Common myeloid progenitor, CD34-positive (primary cell): ENCODE data around the gene LMLN.

ENCODE experiments used
- CTCF ChIA-PET: fragments of 350-600 bp; sonication (Branson Sonifier 250); formaldehyde crosslinking; loops from one replicate; lab custom pipeline; 2021; ENCODE audit warnings: antibody characterized with exemption; lab: Charles Lee
- POLR2A ChIA-PET: fragments of 350-600 bp; sonication (Branson Sonifier 250); formaldehyde crosslinking; loops from one replicate; lab custom pipeline; 2021; ENCODE audit warnings: antibody characterized with exemption; lab: Charles Lee
- DNase-seq, 3 donors: peaks; one replicate each; pipeline versions ENCODE4 v3.0.0 to v3.0.0-alpha.2; 2013
- H3K27ac ChIP-seq, 2 experiments: 1 replicate in 1 of 2; 2 replicates in 1 of 2; pipeline ENCODE4 v1.7.0; 2013; ENCODE audit warnings: inconsistent platforms in 2 of 2, low read length in 2 of 2, mild to moderate bottlenecking in 2 of 2, low read depth in 1 of 2, moderate library complexity in 1 of 2; ENCODE audit not compliant: severe bottlenecking in 2 of 2, insufficient read depth in 1 of 2, poor library complexity in 1 of 2
- H3K27me3 ChIP-seq, 5 experiments: replicated peaks in 2 of 5; 1 replicate in 3 of 5; 2 replicates in 2 of 5; pipeline versions ENCODE4 v1.6.1 to v1.7.0; 2013; ENCODE audit warnings: low read length in 4 of 5, mild to moderate bottlenecking in 2 of 5, moderate library complexity in 2 of 5, inconsistent platforms in 1 of 5; ENCODE audit not compliant: insufficient read depth in 5 of 5, control insufficient read depth in 4 of 5
- H3K36me3 ChIP-seq, 4 experiments: 1 replicate in 2 of 4; 2 replicates in 2 of 4; pipeline versions ENCODE4 v1.6.1 to v1.7.0; 2013; ENCODE audit warnings: low read length in 3 of 4, control low read depth in 1 of 4, mild to moderate bottlenecking in 1 of 4; ENCODE audit not compliant: control insufficient read depth in 4 of 4, insufficient read depth in 4 of 4
- H3K4me1 ChIP-seq, 4 experiments: 1 replicate in 3 of 4; 2 replicates in 1 of 4; pipeline versions ENCODE4 v1.6.1 to v1.7.1; 2013; ENCODE audit warnings: low read length in 3 of 4, mild to moderate bottlenecking in 3 of 4, control low read depth in 1 of 4, inconsistent platforms in 1 of 4, moderate library complexity in 1 of 4; ENCODE audit not compliant: control insufficient read depth in 4 of 4, insufficient read depth in 4 of 4; ENCODE audit errors: control extremely low read depth in 1 of 4
- H3K4me3 ChIP-seq, 7 experiments: 1 replicate in 4 of 7; 2 replicates in 3 of 7; pipeline versions ENCODE4 v1.5.1 to v1.7.0; 2013; ENCODE audit warnings: mild to moderate bottlenecking in 7 of 7, low read length in 6 of 7, moderate library complexity in 6 of 7, inconsistent platforms in 2 of 7, low read depth in 2 of 7, control low read depth in 1 of 7; ENCODE audit not compliant: insufficient read depth in 4 of 7, control insufficient read depth in 1 of 7; ENCODE audit errors: extremely low read depth in 1 of 7
- H3K9me3 ChIP-seq, 5 experiments: 1 replicate in 4 of 5; 2 replicates in 1 of 5; pipeline versions ENCODE4 v1.6.1 to v1.7.1; 2013; ENCODE audit warnings: low read length in 4 of 5, mild to moderate bottlenecking in 2 of 5, inconsistent platforms in 1 of 5, low read depth in 1 of 5, moderate library complexity in 1 of 5; ENCODE audit not compliant: control insufficient read depth in 4 of 5, insufficient read depth in 2 of 5; ENCODE audit errors: control extremely low read depth in 1 of 5
- WGBS: methylation state at CpG from one replicate; pipeline ENCODE4 v1.1.5; 2013; ENCODE audit not compliant: insufficient coverage; 5-methylcytosine and 5-hydroxymethylcytosine counted together

The LMLN gene

GRCh38 chr3:198025644-198026043 is 65.6 kb downstream of the LMLN start:
- Histone ChIP-seq H3K9me3 (no peaks in the 10 kb centered on the region), H3K4me3 (no peak overlapping the region), H3K27ac (no peak overlapping the region), H3K36me3 (peaks cover 0 to 3% (median 1%) of the 10 kb centered on the region in 4 experiments), H3K4me1 (no peaks in the 10 kb centered on the region), H3K27me3 (no peaks in the 10 kb centered on the region)
- 100% methylated on average over 5 of the region's 8 CpGs for WGBS
- CTCF ChIA-PET, result no interaction called here
- POLR2A ChIA-PET, result no interaction called here
- DNase-seq, result no peak

GRCh38 chr3:198026620-198027019 is 66.6 kb downstream of the LMLN start:
- Histone ChIP-seq H3K9me3 (no peaks in the 10 kb centered on the region), H3K27me3 (no peaks in the 10 kb centered on the region), H3K4me3 (no peak overlapping the region), H3K4me1 (no peaks in the 10 kb centered on the region), H3K36me3 (peaks cover 0 to 3% (median 1%) of the 10 kb centered on the region in 4 experiments), H3K27ac (no peak overlapping the region)
- CTCF ChIA-PET, result interaction anchor here (1.3 kb wide), 1 partner anchor 9 kb away, joined by 3 read pairs; no protein-coding TSS in a partner anchor
- WGBS, result 100% methylated on average over 2 of the region's 5 CpGs
- POLR2A ChIA-PET, result no interaction called here
- DNase-seq, result no peak

- no peak for DNase-seq
- H3K9me3 ChIP-seq, result no peaks in the 10 kb centered on the region
- 96% methylated on average over 8 of the region's 17 CpGs for WGBS
- peaks cover 0 to 1% (median 0%) of the 10 kb centered on the region in 4 experiments for H3K4me1 ChIP-seq
- CTCF ChIA-PET, result interaction anchor here (1.3 kb wide), 1 partner anchor 9 kb away, joined by 3 read pairs; no protein-coding TSS in a partner anchor
- H3K36me3 ChIP-seq, result peaks cover 0 to 3% (median 1%) of the 10 kb centered on the region in 4 experiments
- POLR2A ChIA-PET, result no interaction called here
- no peak overlapping the region for H3K27ac ChIP-seq
- no peak overlapping the region for H3K4me3 ChIP-seq
- H3K27me3 ChIP-seq, result no peaks in the 10 kb centered on the region
These were observed 67.2 kb downstream of the LMLN start for GRCh38 chr3:198027045-198027798.

- H3K27me3 ChIP-seq, result no peaks in the 10 kb centered on the region
- peaks cover 0 to 3% (median under 1%) of the 10 kb centered on the region in 4 experiments for H3K4me1 ChIP-seq
- H3K27ac ChIP-seq, result no peak overlapping the region
- H3K4me3 ChIP-seq, result no peak overlapping the region
- whole genome bisulfite sequencing, result over 99% methylated on average over 13 of the region's 13 CpGs
- DNase-seq, result no peak
- ChIA-PET POLR2A (no interaction called here), CTCF (no interaction called here)
- no peaks in the 10 kb centered on the region for H3K9me3 ChIP-seq
- peaks cover 0 to 3% (median 1%) of the 10 kb centered on the region in 4 experiments for H3K36me3 ChIP-seq
These were observed 67.9 kb downstream of the LMLN start for GRCh38 chr3:198027799-198028390.

GRCh38 chr3:198028718-198029117 is 68.7 kb downstream of the LMLN start:
- ChIA-PET POLR2A (no interaction called here), CTCF (no interaction called here)
- Histone ChIP-seq H3K9me3 (no peaks in the 10 kb centered on the region), H3K27me3 (no peaks in the 10 kb centered on the region), H3K4me1 (peaks cover 0 to 3% (median under 1%) of the 10 kb centered on the region in 4 experiments), H3K27ac (no peak overlapping the region), H3K4me3 (no peak overlapping the region), H3K36me3 (peaks cover 0 to 3% (median 1%) of the 10 kb centered on the region in 4 experiments)
- DNase-seq, result no peak
- WGBS, result 95% methylated on average over 5 of the region's 6 CpGs

- CTCF ChIA-PET, result no interaction called here
- H3K4me3 ChIP-seq, result no peak overlapping the region
- no peaks in the 10 kb centered on the region for H3K9me3 ChIP-seq
- WGBS, result 81% methylated on average over 4 of the region's 8 CpGs
- POLR2A ChIA-PET, result no interaction called here
- peak; percentile 4 to 31 (median 26) for DNase-seq
- peaks cover 0 to 3% (median under 1%) of the 10 kb centered on the region in 4 experiments for H3K4me1 ChIP-seq
- no peak overlapping the region for H3K27ac ChIP-seq
- H3K36me3 ChIP-seq, result peaks cover 0 to 3% (median 1%) of the 10 kb centered on the region in 4 experiments
- no peaks in the 10 kb centered on the region for H3K27me3 ChIP-seq
These were observed 70.1 kb downstream of the LMLN start for GRCh38 chr3:198030125-198030524.

- Histone ChIP-seq H3K36me3 (peaks cover 0 to 3% (median 1%) of the 10 kb centered on the region in 4 experiments), H3K9me3 (no peaks in the 10 kb centered on the region), H3K27ac (no peak overlapping the region), H3K4me1 (peaks cover 0 to 3% (median under 1%) of the 10 kb centered on the region in 4 experiments), H3K27me3 (no peaks in the 10 kb centered on the region), H3K4me3 (no peak overlapping the region)
- no peak for DNase-seq
- 100% methylated on average over 8 of the region's 13 CpGs for WGBS
- ChIA-PET POLR2A (no interaction called here), CTCF (no interaction called here)
These were observed 70.7 kb downstream of the LMLN start for GRCh38 chr3:198030726-198031125.
